GM23338 (cell line): ENCODE measurements around the gene MUC21.
"Not testable (repeated sequence)": the region's sequence is repeated elsewhere in the genome, so short reads cannot be mapped to it uniquely, and the experiment has no call there.

Experiments used
- CREB1 ChIP-seq: fragments of 250-450 bp; sonication (Bioruptor Pico); IDR thresholded peaks from 2 replicates; pipeline ENCODE4 v1.5.0; 2020; ENCODE audit warnings: low read depth, mild to moderate bottlenecking, moderate library complexity
- CTCF ChIP-seq, 2 experiments: fragments of 200-600 bp in 1 of 2; sonication (generic) in 1 of 2; conservative IDR thresholded peaks; 2 replicates each; pipeline versions ENCODE4 v1.5.1 to v1.6.1; 2016 to 2017; ENCODE audit warnings: antibody characterized with exemption in 2 of 2, low read depth in 2 of 2, mild to moderate bottlenecking in 2 of 2, moderate library complexity in 1 of 2
- ETS1 ChIP-seq: IDR thresholded peaks from 2 replicates; pipeline ENCODE4 v1.6.1; 2016; ENCODE audit warnings: antibody characterized with exemption
- EZH2 ChIP-seq: fragments of 200-600 bp; sonication (generic); IDR thresholded peaks from one replicate; pipeline ENCODE4 v1.8.0; 2017; ENCODE audit warnings: antibody characterized with exemption, mild to moderate bottlenecking, low read depth; ENCODE audit not compliant: unreplicated experiment
- EZH2phosphoT487 ChIP-seq: fragments of 200-600 bp; sonication (generic); IDR thresholded peaks from one replicate; pipeline ENCODE4 v1.8.1; 2018; ENCODE audit warnings: antibody characterized with exemption; ENCODE audit not compliant: unreplicated experiment
- JUNB ChIP-seq: IDR thresholded peaks from one replicate; pipeline ENCODE4 v1.6.1; 2016; ENCODE audit warnings: antibody characterized with exemption; ENCODE audit not compliant: unreplicated experiment
- NANOG ChIP-seq: IDR thresholded peaks from 2 replicates; pipeline ENCODE4 v1.6.1; 2016; ENCODE audit warnings: antibody characterized with exemption, borderline replicate concordance
- POLR2AphosphoS5 ChIP-seq: IDR thresholded peaks from 2 replicates; pipeline ENCODE4 v1.6.1; 2016; ENCODE audit warnings: antibody characterized with exemption, low read depth
- REST ChIP-seq: IDR thresholded peaks from one replicate; pipeline ENCODE4 v1.6.1; 2018; ENCODE audit warnings: antibody characterized with exemption; ENCODE audit not compliant: unreplicated experiment
- STAT1 ChIP-seq: IDR thresholded peaks from one replicate; pipeline ENCODE4 v1.6.1; 2016; ENCODE audit warnings: antibody characterized with exemption; ENCODE audit not compliant: unreplicated experiment
- ZNF114 ChIP-seq: fragments of 250-450 bp; sonication (Bioruptor Pico); IDR thresholded peaks from 2 replicates; pipeline ENCODE4 v1.5.0; 2020; ENCODE audit warnings: mild to moderate bottlenecking, moderate library complexity
- ZNF331 ChIP-seq: fragments of 250-450 bp; sonication (Bioruptor Pico); IDR thresholded peaks from 2 replicates; pipeline ENCODE4 v1.5.0; 2020; ENCODE audit warnings: low read depth, mild to moderate bottlenecking, moderate library complexity

- TF ChIP-seq CTCF (conservative IDR thresholded peaks at IDR 0.05; ENCODE audit: low read depth in 2 of 2); EZH2; POLR2AphosphoS5; EZH2phosphoT487; NANOG; JUNB; CREB1 (CRISPR knock-in tag); ZNF114 (CRISPR knock-in tag); REST; ETS1; ZNF331 (CRISPR knock-in tag); STAT1: not testable (repeated sequence)
Observed at GRCh38 chr6:31017436-31017835, 33.9 kb downstream of the MUC21 start.
